Nasal cavity respiratory epithelium epithelial cell of viscerocranial mucosa (primary cell): ENCODE results near the gene AFAP1. TPM values are rescaled to one million over a fixed set of nuclear protein-coding genes. Genes with fewer than 3 reads are reported as not detected.

Source experiments
- total RNA-seq: library from RNA; depleted of rRNA; stranded (reverse); fragments of >200 nt; gene quantifications from 2 replicates; pipeline ENCODE4 v1.2.3, GENCODE V29; 2014

AFAP1 gene, protein sequence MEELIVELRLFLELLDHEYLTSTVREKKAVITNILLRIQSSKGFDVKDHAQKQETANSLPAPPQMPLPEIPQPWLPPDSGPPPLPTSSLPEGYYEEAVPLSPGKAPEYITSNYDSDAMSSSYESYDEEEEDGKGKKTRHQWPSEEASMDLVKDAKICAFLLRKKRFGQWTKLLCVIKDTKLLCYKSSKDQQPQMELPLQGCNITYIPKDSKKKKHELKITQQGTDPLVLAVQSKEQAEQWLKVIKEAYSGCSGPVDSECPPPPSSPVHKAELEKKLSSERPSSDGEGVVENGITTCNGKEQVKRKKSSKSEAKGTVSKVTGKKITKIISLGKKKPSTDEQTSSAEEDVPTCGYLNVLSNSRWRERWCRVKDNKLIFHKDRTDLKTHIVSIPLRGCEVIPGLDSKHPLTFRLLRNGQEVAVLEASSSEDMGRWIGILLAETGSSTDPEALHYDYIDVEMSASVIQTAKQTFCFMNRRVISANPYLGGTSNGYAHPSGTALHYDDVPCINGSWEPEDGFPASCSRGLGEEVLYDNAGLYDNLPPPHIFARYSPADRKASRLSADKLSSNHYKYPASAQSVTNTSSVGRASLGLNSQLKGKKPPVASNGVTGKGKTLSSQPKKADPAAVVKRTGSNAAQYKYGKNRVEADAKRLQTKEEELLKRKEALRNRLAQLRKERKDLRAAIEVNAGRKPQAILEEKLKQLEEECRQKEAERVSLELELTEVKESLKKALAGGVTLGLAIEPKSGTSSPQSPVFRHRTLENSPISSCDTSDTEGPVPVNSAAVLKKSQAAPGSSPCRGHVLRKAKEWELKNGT
- total RNA-seq: 21.9 and 45.3 TPM in 2 replicates

DNA sequence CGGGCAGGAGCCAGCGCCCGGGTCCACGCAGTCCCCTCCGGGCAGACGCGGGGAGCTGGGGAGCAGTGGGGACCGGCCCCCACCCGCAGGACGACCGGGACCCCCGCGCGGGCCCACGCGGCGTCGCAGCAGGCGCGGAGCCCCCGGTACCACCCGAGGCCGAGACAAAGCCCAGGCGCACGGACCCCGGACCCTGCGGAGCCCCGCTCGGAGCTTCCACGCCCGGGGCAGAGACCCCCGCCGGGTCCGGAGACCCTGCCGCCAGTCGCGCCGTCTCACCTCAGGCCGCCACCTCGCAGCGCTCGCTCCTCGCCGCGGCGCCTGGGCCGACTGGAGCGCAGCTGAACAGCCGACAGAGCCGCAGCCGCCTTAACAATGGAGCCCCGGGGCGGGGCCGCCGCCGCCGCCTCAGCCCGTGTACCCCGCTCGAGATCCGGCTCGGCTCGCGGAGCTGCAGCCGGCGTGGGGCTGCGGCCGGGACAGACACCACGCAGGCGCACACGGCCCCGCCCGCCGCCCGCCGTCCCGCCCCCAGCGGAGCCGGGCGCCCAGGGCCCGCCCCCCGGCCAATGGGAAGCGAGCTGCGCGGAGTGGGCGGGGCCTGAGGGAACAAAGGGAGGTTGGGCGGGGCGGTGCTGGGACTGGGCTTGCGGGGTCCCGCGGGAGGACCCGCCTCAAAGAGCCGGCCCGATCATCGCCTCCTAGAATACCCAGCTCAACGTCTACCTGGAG is at the start of gene AFAP1:
Gene AFAP1, minus strand, starts transcription at position 485 of the 732 bp plus-strand sequence. CDS start 67,783 bp downstream, outside the sequence.

Other genes with a start within 250 kb of the AFAP1 start
- 1.9 and 3.4 TPM in 2 replicates for gene ABLIM2, start 219.0 kb upstream of the AFAP1 start, total RNA-seq